IMR-90 (cell line): Measurements from ENCODE around the gene PLEKHG1. TPM values are rescaled to one million over a fixed set of nuclear protein-coding genes. Genes with fewer than 3 reads are reported as not detected.

ENCODE experiments used
- ATAC-seq: fragments of 200-7000 bp; cut with Tn5 transposase; 2 replicates; pipeline ENCODE4 v1.9.1; 2020; ENCODE audit warnings: low read depth, mild to moderate bottlenecking, moderate library complexity
- BruUV-seq: library from RNA; stranded (reverse); fragments of 400-500 nt; replicated peaks from 2 replicates; lab custom pipeline; 2021; lab: Mats Ljungman, UMichigan
- CTCF ChIA-PET: fragments of 300-600 bp; formaldehyde crosslinking; extraction: SDS; loops from one replicate; lab custom pipeline; 2021; ENCODE audit warnings: antibody characterized with exemption; lab: Yijun Ruan, JAX
- POLR2A ChIA-PET: fragments of 300-600 bp; sonication (Branson Sonifier 250); formaldehyde crosslinking; loops from one replicate; lab custom pipeline; 2022; ENCODE audit warnings: antibody characterized with exemption; ENCODE audit not compliant: unreplicated experiment; lab: Charles Lee
- DNase-seq: peaks from one replicate; pipeline ENCODE4 v3.0.0; 2013
- H2AFZ ChIP-seq: replicated peaks from 2 replicates; pipeline ENCODE3; 2013; ENCODE audit warnings: low read length, mild to moderate bottlenecking; ENCODE audit not compliant: poor library complexity
- H2AK5ac ChIP-seq: 2 replicates; pipeline ENCODE4 v1.6.1; 2013; ENCODE audit warnings: low read depth, low read length, inconsistent platforms
- H2AK9ac ChIP-seq: replicated peaks from 2 replicates; pipeline ENCODE3; 2013; ENCODE audit warnings: mild to moderate bottlenecking, low read depth, low read length, moderate library complexity; ENCODE audit not compliant: poor library complexity
- H2BK120ac ChIP-seq: 2 replicates; pipeline ENCODE4 v1.6.1; 2013; ENCODE audit warnings: low read depth, low read length, inconsistent platforms
- H2BK15ac ChIP-seq: 3 replicates; pipeline ENCODE4 v1.6.1; 2013; ENCODE audit warnings: low read depth, low read length, inconsistent platforms
- H2BK20ac ChIP-seq: 2 replicates; pipeline ENCODE4 v1.6.1; 2013; ENCODE audit warnings: low read depth, mild to moderate bottlenecking, inconsistent platforms, low read length, moderate library complexity
- H2BK5ac ChIP-seq: 2 replicates; pipeline ENCODE4 v1.6.1; 2013; ENCODE audit warnings: mild to moderate bottlenecking, low read depth, low read length, inconsistent platforms; ENCODE audit not compliant: poor library complexity, severe bottlenecking
- H3K14ac ChIP-seq: replicated peaks from 2 replicates; pipeline ENCODE4 v1.6.1; 2013; ENCODE audit warnings: low read depth, low read length, inconsistent platforms
- H3K18ac ChIP-seq: 2 replicates; pipeline ENCODE4 v1.6.1; 2013; ENCODE audit warnings: low read depth, low read length, control low read depth
- H3K23ac ChIP-seq: 2 replicates; pipeline ENCODE4 v1.6.1; 2013; ENCODE audit warnings: low read depth, low read length, inconsistent platforms
- H3K27ac ChIP-seq: 2 replicates; pipeline ENCODE4 v1.5.1; 2013; ENCODE audit warnings: mild to moderate bottlenecking, control low read depth, low read length; ENCODE audit not compliant: insufficient read depth
- H3K27me3 ChIP-seq: 2 replicates; pipeline ENCODE4 v1.6.1; 2013; ENCODE audit warnings: low read length; ENCODE audit not compliant: control insufficient read depth, insufficient read depth
- H3K36me3 ChIP-seq: 2 replicates; pipeline ENCODE4 v1.6.1; 2013; ENCODE audit warnings: low read length, mixed read lengths; ENCODE audit not compliant: control insufficient read depth, insufficient read depth
- H3K4ac ChIP-seq: 2 replicates; pipeline ENCODE4 v1.6.1; 2013; ENCODE audit warnings: low read depth, low read length, inconsistent platforms
- H3K4me1 ChIP-seq: 2 replicates; pipeline ENCODE4 v1.6.1; 2013; ENCODE audit warnings: low read length, mixed read lengths; ENCODE audit not compliant: control insufficient read depth, insufficient read depth
- H3K4me2 ChIP-seq: 2 replicates; pipeline ENCODE4 v1.6.1; 2013; ENCODE audit warnings: low read depth, mild to moderate bottlenecking, control low read depth, low read length, moderate library complexity
- H3K4me3 ChIP-seq: 2 replicates; pipeline ENCODE4 v1.5.1; 2013; ENCODE audit warnings: low read depth, mild to moderate bottlenecking, control low read depth, low read length, moderate library complexity; ENCODE audit not compliant: insufficient read depth
- H3K56ac ChIP-seq: 2 replicates; pipeline ENCODE4 v1.6.1; 2013; ENCODE audit warnings: low read length, inconsistent platforms; ENCODE audit not compliant: insufficient read depth; ENCODE audit errors: extremely low read depth
- H3K79me1 ChIP-seq, 2 experiments: 2 replicates each; pipeline ENCODE4 v1.6.1; 2013; ENCODE audit warnings: low read length in 2 of 2, inconsistent platforms in 1 of 2, low read depth in 1 of 2
- H3K9ac ChIP-seq: 2 replicates; pipeline ENCODE4 v1.6.1; 2013; ENCODE audit warnings: low read depth, low read length, control low read depth
- H3K9me1 ChIP-seq: 2 replicates; pipeline ENCODE4 v1.6.1; 2013; ENCODE audit warnings: low read length, inconsistent platforms; ENCODE audit not compliant: insufficient read depth
- H3K9me3 ChIP-seq: 2 replicates; pipeline ENCODE4 v1.6.1; 2013; ENCODE audit warnings: low read length; ENCODE audit not compliant: control insufficient read depth, insufficient read depth
- H4K20me1 ChIP-seq: 2 replicates; pipeline ENCODE4 v1.6.1; 2013; ENCODE audit warnings: low read length, inconsistent platforms; ENCODE audit not compliant: insufficient read depth
- H4K5ac ChIP-seq: 2 replicates; pipeline ENCODE4 v1.6.1; 2013; ENCODE audit warnings: mild to moderate bottlenecking, low read depth, low read length, control low read depth
- H4K8ac ChIP-seq, 2 experiments: 2 replicates each; pipeline ENCODE4 v1.6.1; 2013; ENCODE audit warnings: low read depth in 2 of 2, low read length in 2 of 2, control low read depth in 1 of 2, inconsistent platforms in 1 of 2
- H4K91ac ChIP-seq: 2 replicates; pipeline ENCODE4 v1.6.1; 2013; ENCODE audit warnings: low read depth, low read length, inconsistent platforms; ENCODE audit not compliant: insufficient read depth
- BHLHE40 ChIP-seq: fragments of 150-350 bp; IDR thresholded peaks from 2 replicates; pipeline ENCODE4 v1.6.1; 2016; ENCODE audit warnings: mild to moderate bottlenecking, low read depth, low read length
- CEBPB ChIP-seq: IDR thresholded peaks from 2 replicates; pipeline ENCODE4 v1.6.1; 2012; ENCODE audit warnings: low read depth, low read length, improper control_type of control experiment
- FOS ChIP-seq: fragments of 150-350 bp; IDR thresholded peaks from 2 replicates; pipeline ENCODE4 v1.6.1; 2016; ENCODE audit warnings: low read depth, low read length
- MAZ ChIP-seq: IDR thresholded peaks from 2 replicates; pipeline ENCODE4 v1.6.1; 2012; ENCODE audit warnings: low read depth, mild to moderate bottlenecking, low read length, improper control_type of control experiment, moderate library complexity, borderline replicate concordance
- MXI1 ChIP-seq: IDR thresholded peaks from 2 replicates; pipeline ENCODE4 v1.6.1; 2012; ENCODE audit warnings: low read depth, mild to moderate bottlenecking, low read length, moderate library complexity, borderline replicate concordance
- NFE2L2 ChIP-seq: fragments of 150-350 bp; IDR thresholded peaks from 2 replicates; pipeline ENCODE4 v1.6.1; 2016; ENCODE audit warnings: low read depth, mild to moderate bottlenecking, low read length
- POLR2A ChIP-seq: IDR thresholded peaks from 2 replicates; pipeline ENCODE4 v1.6.1; 2012; ENCODE audit warnings: mild to moderate bottlenecking, low read depth, low read length
- RAD21 ChIP-seq: IDR thresholded peaks from 2 replicates; pipeline ENCODE4 v1.6.1; 2012; ENCODE audit warnings: low read length, improper control_type of control experiment
- RCOR1 ChIP-seq: IDR thresholded peaks from 2 replicates; pipeline ENCODE4 v1.6.1; 2012; ENCODE audit warnings: mild to moderate bottlenecking, low read length, improper control_type of control experiment; ENCODE audit not compliant: insufficient replicate concordance
- SMC3 ChIP-seq: fragments of 150-350 bp; IDR thresholded peaks from 2 replicates; pipeline ENCODE4 v1.6.1; 2016; ENCODE audit warnings: low read depth, mild to moderate bottlenecking, antibody characterized with exemption, low read length, moderate library complexity
- USF2 ChIP-seq: fragments of 150-350 bp; IDR thresholded peaks from 2 replicates; pipeline ENCODE4 v1.6.1; 2017; ENCODE audit warnings: mild to moderate bottlenecking, antibody characterized with exemption, low read length, low read depth
- WGBS, 2 experiments: methylation state at CpG; one replicate each; pipeline versions ENCODE4 v1.1.5 to v1.1.7; 2013; ENCODE audit warnings: missing lambda C conversion rate in 2 of 2; ENCODE audit not compliant: insufficient read length in 1 of 2; ENCODE audit errors: extremely low coverage in 2 of 2; 5-methylcytosine and 5-hydroxymethylcytosine counted together
- dilution Hi-C: fragments of 300-500 bp; cut with HindIII; formaldehyde crosslinking; loops from one replicate; pipeline ENCODE4 v1.14.3; 2018; ENCODE audit warnings: low sequenced_read_pairs; ENCODE audit not compliant: unreplicated experiment
- in situ Hi-C: fragments of 300-500 bp; cut with MboI; formaldehyde crosslinking; loops from 3 replicates; pipeline ENCODE4 v1.14.3; 2019; ENCODE audit warnings: low sequenced_read_pairs, inconsistent platforms, mixed read lengths
- intact Hi-C: fragments of 100-400 bp; cut with micrococcal nuclease; formaldehyde crosslinking; loops from 2 replicates; pipeline ENCODE4 v1.10.0; 2022
- polyA plus RNA-seq, 3 experiments: library from polyadenylated mRNA; depleted of rRNA; stranded (reverse); fragments of >200 nt; gene quantifications; 2 replicates each; pipeline ENCODE4 v1.2.3, GENCODE V29; 2012; ENCODE audit warnings: low replicate concordance in 1 of 3
- total RNA-seq: library from RNA; depleted of rRNA; stranded (reverse); fragments of >200 nt; gene quantifications from 2 replicates; pipeline ENCODE4 v1.2.3, GENCODE V29; 2012

PLEKHG1 gene
- total and polyA plus RNA-seq, 2 of the 4 experiments (the other 2 are of a cell fraction): 0.09 to 0.36 TPM

GRCh38 chr6:150617062-150617461, 17.4 kb downstream of the PLEKHG1 start:
- WGBS, 2 experiments: no CpG with 5 or more reads among the region's 3 CpGs
- Histone ChIP-seq H3K9me3 (no peaks in the 10 kb centered on the region), H2BK20ac (no peak overlapping the region), H3K27me3 (peaks cover 4% of the 10 kb centered on the region; the same call in 1 of the 2 replicates), H2AK9ac (no peak overlapping the region), H2AFZ (no peak overlapping the region), H3K4me2 (no peak overlapping the region), H3K4me1 (no peaks in the 10 kb centered on the region), H3K4ac (no peak overlapping the region), H3K36me3 (no peaks in the 10 kb centered on the region), H3K18ac (no peak overlapping the region), H3K79me1 (no peaks in the 10 kb centered on the region), H3K27ac (no peak overlapping the region), H3K9ac (no peak overlapping the region), H2AK5ac (no peak overlapping the region), H3K23ac (no peak overlapping the region), H2BK15ac (no peak overlapping the region), H3K9me1 (no peaks in the 10 kb centered on the region), H4K5ac (no peak overlapping the region), H4K8ac (no peak overlapping the region), H2BK5ac (no peak overlapping the region), H4K91ac (no peak overlapping the region), H2BK120ac (no peak overlapping the region), H4K20me1 (no peaks in the 10 kb centered on the region), H3K14ac (no peak overlapping the region), H3K56ac (no peak overlapping the region), H3K4me3 (no peak overlapping the region)
- BruUV-seq: no TSS peak
- dilution Hi-C loops: no loop called here
- ChIA-PET POLR2A (no interaction called here), CTCF (no interaction called here)
- intact Hi-C loops: no loop called here
- in situ Hi-C loops: no loop called here
- TF ChIP-seq USF2 (no peak), CEBPB (no peak), NFE2L2 (no peak), FOS (no peak), MXI1 (no peak), POLR2A (no peak), MAZ (no peak), BHLHE40 (no peak), RAD21 (no peak), RCOR1 (no peak), SMC3 (no peak)
- ATAC-seq: no peak
- no peak for DNase-seq
